ENCODE measurements around the gene PATJ.

DNA sequence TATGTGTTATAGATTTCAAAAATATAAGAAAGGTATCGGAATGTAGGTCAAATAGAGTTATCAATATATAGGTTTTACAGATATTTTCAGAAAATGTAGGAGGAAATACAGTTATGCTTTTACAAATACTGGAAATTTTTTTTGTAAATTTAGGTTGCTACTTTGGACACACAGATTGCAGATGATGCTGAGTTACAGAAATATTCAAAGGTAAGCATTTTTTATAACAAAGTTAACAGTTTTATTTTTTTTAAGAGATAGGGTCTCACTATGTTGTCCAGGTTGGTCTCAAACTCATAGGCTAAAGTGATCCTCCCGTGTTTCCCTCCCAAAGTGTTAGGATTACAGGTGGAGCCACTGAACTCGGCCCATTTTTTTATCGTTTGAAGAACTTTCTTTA lies 66.0 kb downstream of the PATJ start:
- TF ChIP-seq POLR2AphosphoS5 (IDR thresholded peaks at IDR 0.05; ENCODE audit: low read depth, low read length) (no peak), POLR2A (IDR thresholded peaks at IDR 0.05; ENCODE audit: low read depth, low read length) (no peak)
